Astrocyte (in vitro differentiated cells and primary cell): ENCODE measurements around the gene LTB4R. TPM values are rescaled to one million over a fixed set of nuclear protein-coding genes. Genes with fewer than 3 reads are reported as not detected.

Experiments used
- DNase-seq: peaks from one replicate; pipeline ENCODE4 v3.0.0-alpha.2; 2010; ENCODE audit warnings: low read depth
- FAIRE-seq: peaks from 2 replicates; lab custom pipeline; 2011; peaks lifted over from hg19 to GRCh38; lab: Jason Lieb, UNC
- H2AFZ ChIP-seq: 2 replicates; pipeline ENCODE4 v1.6.0; 2012; ENCODE audit warnings: low read depth, low read length, inconsistent platforms
- H3K27ac ChIP-seq: 2 replicates; pipeline ENCODE4 v1.5.1; 2011; ENCODE audit warnings: low read depth, low read length, inconsistent platforms
- H3K27me3 ChIP-seq: 2 replicates; pipeline ENCODE4 v1.6.0; 2011; ENCODE audit warnings: low read length, inconsistent platforms; ENCODE audit not compliant: insufficient read depth
- H3K36me3 ChIP-seq: 2 replicates; pipeline ENCODE4 v1.5.1; 2011; ENCODE audit warnings: low read length, inconsistent platforms; ENCODE audit not compliant: insufficient read depth
- H3K4me1 ChIP-seq: 2 replicates; pipeline ENCODE4 v1.5.1; 2011; ENCODE audit warnings: low read length, inconsistent platforms; ENCODE audit not compliant: insufficient read depth
- H3K4me2 ChIP-seq: 2 replicates; pipeline ENCODE4 v1.6.0; 2012; ENCODE audit warnings: low read length, inconsistent platforms
- H3K4me3 ChIP-seq: 2 replicates; pipeline ENCODE4 v1.5.1; 2011; ENCODE audit warnings: low read depth, mild to moderate bottlenecking, low read length, inconsistent platforms; ENCODE audit not compliant: insufficient read depth
- H3K79me2 ChIP-seq: 2 replicates; pipeline ENCODE4 v1.6.0; 2012; ENCODE audit warnings: mild to moderate bottlenecking, low read length, inconsistent platforms; ENCODE audit not compliant: insufficient read depth
- H3K9ac ChIP-seq: 2 replicates; pipeline ENCODE4 v1.6.0; 2012; ENCODE audit warnings: mild to moderate bottlenecking, low read length, inconsistent platforms
- H3K9me3 ChIP-seq: 2 replicates; pipeline ENCODE4 v1.5.1; 2012; ENCODE audit warnings: low read depth, mild to moderate bottlenecking, low read length, inconsistent platforms; ENCODE audit not compliant: insufficient read depth
- H4K20me1 ChIP-seq: 2 replicates; pipeline ENCODE4 v1.6.0; 2012; ENCODE audit warnings: low read length, inconsistent platforms; ENCODE audit not compliant: insufficient read depth
- H3K27ac Mint-ChIP-seq: one replicate; pipeline ENCODE4 v1.8.0; 2021; ENCODE audit warnings: mild to moderate bottlenecking, mixed read lengths; ENCODE audit not compliant: unreplicated experiment
- H3K27me3 Mint-ChIP-seq: one replicate; pipeline ENCODE4 v1.8.0; 2021; ENCODE audit warnings: low read depth, mixed read lengths; ENCODE audit not compliant: unreplicated experiment
- H3K36me3 Mint-ChIP-seq: one replicate; pipeline ENCODE4 v1.8.0; 2021; ENCODE audit warnings: low read depth, mixed read lengths; ENCODE audit not compliant: unreplicated experiment
- H3K4me1 Mint-ChIP-seq: one replicate; pipeline ENCODE4 v1.8.0; 2021; ENCODE audit warnings: low read depth, mixed read lengths; ENCODE audit not compliant: unreplicated experiment
- H3K4me3 Mint-ChIP-seq: one replicate; pipeline ENCODE4 v1.8.0; 2021; ENCODE audit warnings: mild to moderate bottlenecking, moderate library complexity, mixed read lengths; ENCODE audit not compliant: unreplicated experiment
- H3K9me3 Mint-ChIP-seq: one replicate; pipeline ENCODE4 v1.8.0; 2021; ENCODE audit warnings: mild to moderate bottlenecking, mixed read lengths; ENCODE audit not compliant: unreplicated experiment
- CTCF ChIP-seq: IDR thresholded peaks from 2 replicates; pipeline ENCODE4 v1.5.1; 2011; ENCODE audit warnings: low read depth, mild to moderate bottlenecking, inconsistent platforms, low read length, moderate library complexity; ENCODE audit not compliant: insufficient read depth
- EZH2 ChIP-seq: IDR thresholded peaks from 2 replicates; pipeline ENCODE4 v1.6.1; 2012; ENCODE audit warnings: mild to moderate bottlenecking, low read length, inconsistent platforms; ENCODE audit not compliant: insufficient read depth
- total RNA-seq: library from RNA; stranded (reverse); gene quantifications from 2 replicates; pipeline ENCODE4 v1.2.1, GENCODE V29; 2021

Gene LTB4R
- total RNA-seq, 1 donor from 2014 or later = 5.5 TPM

DNA sequence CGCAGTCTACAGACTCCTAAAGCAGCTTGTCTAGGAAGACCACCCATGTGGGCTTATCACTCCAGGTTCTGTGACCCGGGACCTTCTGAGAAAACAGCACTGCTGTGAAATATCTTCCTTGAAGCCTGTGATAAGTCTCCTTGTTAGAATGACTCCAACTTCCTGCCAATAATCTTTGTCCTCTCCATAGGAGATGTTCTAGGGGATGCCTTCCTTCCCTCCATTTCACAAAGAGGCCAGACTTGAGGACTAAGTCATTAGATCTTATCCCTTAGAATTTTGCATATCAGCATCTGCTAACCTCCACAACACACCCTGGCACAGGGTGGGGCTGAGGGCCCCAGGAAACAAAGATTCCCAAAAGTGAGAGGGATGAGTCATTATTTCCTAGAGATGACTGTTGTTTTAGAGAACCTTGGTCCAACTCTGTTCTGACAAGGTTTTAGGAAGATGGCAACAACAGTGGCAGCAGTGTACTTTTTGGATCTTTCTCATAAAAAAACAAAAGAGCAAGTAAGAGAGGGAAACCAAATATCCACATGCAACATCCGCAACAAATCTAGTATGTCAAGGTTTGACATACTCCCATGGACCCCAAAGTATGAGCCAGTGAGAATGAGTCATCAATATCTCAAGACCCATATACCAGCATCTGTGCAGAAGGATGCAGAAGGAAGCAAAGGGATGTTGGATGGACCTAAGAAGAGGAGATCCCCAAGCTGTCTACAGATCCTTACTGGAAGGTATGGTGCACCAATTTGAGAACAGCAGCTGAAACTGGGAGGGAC, 6.0 kb downstream of the LTB4R start:
- H3K27ac Mint-ChIP-seq = no peak overlapping the region
- no peak for FAIRE-seq

GRCh38 chr14:24321212-24321975, 10.1 kb downstream of the LTB4R start:
- Histone ChIP-seq H3K4me1 (peaks cover 7% of the 10 kb centered on the region), H3K4me3 (no peak overlapping the region), H3K79me2 (no peaks in the 10 kb centered on the region), H2AFZ (no peak overlapping the region), H3K9me3 (no peaks in the 10 kb centered on the region), H3K36me3 (no peaks in the 10 kb centered on the region), H3K27ac (no peak overlapping the region), H3K9ac (no peak overlapping the region), H3K27me3 (peaks cover 29% of the 10 kb centered on the region), H3K4me2 (no peak overlapping the region), H4K20me1 (no peaks in the 10 kb centered on the region)
- no peak for DNase-seq
- Mint-ChIP-seq H3K9me3 (no peaks in the 10 kb centered on the region), H3K4me1 (peaks cover 9% of the 10 kb centered on the region), H3K27me3 (peaks cover 39% of the 10 kb centered on the region), H3K27ac (no peak overlapping the region), H3K36me3 (no peaks in the 10 kb centered on the region), H3K4me3 (no peak overlapping the region)
- FAIRE-seq = no peak
- no peak for TF ChIP-seq EZH2
- TF ChIP-seq CTCF = no peak

More for the DNA sequence above, 6.0 kb downstream of the LTB4R start:
- DNase-seq = peak; percentile 9
- Mint-ChIP-seq H3K4me1 (peaks cover 9% of the 10 kb centered on the region), H3K4me3 (no peak overlapping the region), H3K27me3 (peaks cover 27% of the 10 kb centered on the region), H3K9me3 (peaks cover 2% of the 10 kb centered on the region), H3K36me3 (peaks cover under 1% of the 10 kb centered on the region)
- Histone ChIP-seq H3K4me2 (no peak overlapping the region), H3K36me3 (no peaks in the 10 kb centered on the region), H3K4me3 (no peak overlapping the region), H4K20me1 (peaks cover 6% of the 10 kb centered on the region), H3K27me3 (peaks cover 32% of the 10 kb centered on the region), H3K4me1 (peaks cover 12% of the 10 kb centered on the region), H3K27ac (no peak overlapping the region), H2AFZ (no peak overlapping the region), H3K9me3 (no peaks in the 10 kb centered on the region), H3K9ac (no peak overlapping the region), H3K79me2 (no peaks in the 10 kb centered on the region)
- no peak for TF ChIP-seq CTCF
- no peak for TF ChIP-seq EZH2
